CD4-positive, alpha-beta T cell treated with Interleukin-15 for 1 hour (primary cell): ENCODE measurements around the gene P2RY8.
"Not testable (repeated sequence)": the region's sequence is repeated elsewhere in the genome, so short reads cannot be mapped to it uniquely, and the experiment has no call there.

ENCODE experiments used
- DNase-seq: peaks from one replicate; pipeline ENCODE4 v3.0.0-alpha.2; 2020

P2RY8 gene

DNA sequence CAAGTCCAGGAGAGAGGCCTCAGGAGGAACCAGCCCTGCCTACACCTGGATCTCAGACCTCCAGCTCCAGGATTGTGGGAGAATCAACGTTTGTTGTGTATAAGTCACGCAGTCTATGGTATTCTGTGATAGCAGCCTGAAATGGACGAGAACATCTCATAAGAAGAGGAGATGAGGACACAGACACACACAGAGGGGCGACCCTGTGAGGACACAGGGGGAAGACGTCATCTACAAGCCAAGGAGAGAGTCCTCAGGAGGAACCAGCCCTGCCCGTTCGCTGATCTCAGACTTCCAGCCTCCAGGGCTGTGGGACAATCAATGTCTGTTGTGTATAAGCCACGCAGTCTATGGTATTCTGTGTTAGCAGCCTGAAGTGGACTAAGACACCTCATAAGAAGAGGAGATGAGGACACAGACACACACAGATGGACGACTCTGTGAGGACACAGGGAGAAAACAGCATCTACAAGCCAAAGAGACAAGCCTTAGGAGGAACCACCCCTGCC lies 20.3 kb downstream of the P2RY8 start:
- DNase-seq: no peak

DNA sequence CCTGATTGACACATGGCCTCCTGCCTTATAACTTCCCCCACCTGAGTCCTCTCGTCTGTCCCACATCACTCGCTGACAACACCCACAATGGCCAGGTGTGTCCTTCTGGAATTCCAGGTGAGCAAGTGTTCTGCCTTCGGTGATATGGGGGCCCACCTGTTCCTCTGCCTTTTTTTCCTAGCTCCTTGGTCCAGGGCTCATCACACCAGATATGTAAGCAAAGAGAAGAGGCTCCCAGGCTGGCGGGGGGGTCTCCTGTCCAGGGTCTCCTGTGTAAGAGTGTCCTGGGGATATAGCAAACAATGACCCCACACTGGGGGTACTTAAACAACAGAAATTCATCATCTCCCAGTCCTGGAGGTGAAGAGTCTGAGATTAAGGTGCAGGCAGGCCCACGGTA lies 25.2 kb downstream of the P2RY8 start:
- no peak for DNase-seq

- no peak for DNase-seq
These were observed 25.8 kb downstream of the P2RY8 start for GRCh38 chrX:1511150-1511549.

DNA sequence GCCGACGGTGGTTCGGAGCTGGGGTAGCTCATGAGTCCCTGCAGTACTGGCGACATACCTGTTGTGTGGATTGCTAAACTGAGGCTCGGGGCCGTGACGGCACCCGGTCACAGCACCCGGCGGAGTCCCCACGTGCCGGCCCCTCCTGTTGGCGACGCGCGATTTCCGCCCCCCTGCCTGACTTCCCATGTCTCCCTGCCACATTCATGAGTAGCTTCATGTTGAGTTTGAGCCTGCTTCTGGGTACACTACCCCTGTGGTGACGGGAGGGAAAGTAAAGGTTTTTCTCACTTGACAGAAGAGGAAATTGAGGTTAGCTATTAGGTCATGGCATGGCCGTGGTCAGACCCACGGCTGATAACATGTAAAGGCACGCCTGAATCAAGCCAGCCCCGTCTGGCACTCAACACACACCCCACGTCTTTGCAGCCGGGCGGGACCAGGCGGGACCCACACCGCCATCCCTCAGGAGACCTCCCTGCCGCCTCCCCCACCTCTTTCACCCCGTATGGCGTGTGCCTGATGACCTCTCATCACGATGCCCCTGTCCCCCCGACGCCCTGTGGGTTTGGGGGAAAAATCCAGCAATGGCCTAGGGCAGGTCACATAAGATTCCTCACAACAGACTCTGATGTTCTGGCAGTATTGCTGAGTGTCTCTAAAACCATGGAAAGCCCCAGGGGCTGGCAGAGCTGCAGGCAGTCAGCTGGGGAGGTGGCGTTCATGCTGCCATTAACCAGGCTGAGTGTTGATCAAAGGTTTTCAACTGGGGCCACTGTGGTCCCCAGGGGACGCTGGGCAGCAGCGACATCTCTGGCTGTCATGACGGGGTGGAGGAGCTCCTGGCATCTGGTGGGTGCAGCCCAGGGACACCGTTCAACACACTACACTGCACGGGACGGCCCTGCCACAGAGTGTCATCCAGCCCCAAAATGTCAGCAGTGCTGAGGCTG lies 29.2 kb downstream of the P2RY8 start:
- peak; percentile 74 for DNase-seq

DNA sequence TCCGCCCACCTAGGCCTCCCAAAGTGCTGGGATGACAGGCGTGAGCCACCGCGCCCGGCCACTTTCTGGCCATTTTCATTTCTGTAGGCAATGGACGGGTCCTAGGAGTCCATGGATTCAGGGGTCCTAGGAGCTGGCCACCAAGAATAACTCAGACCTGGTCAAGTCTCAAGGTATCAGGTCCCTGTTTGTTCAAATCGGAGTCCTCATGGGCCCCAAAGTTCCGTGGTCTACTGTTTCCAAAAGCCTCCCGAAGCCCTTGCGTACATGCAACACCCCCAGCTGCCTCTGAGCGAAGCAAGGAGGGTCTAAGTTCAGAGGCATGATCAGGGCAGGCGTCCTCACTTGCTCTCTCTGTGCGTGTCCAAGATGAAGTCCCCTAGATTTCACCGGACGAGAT lies 30.1 kb downstream of the P2RY8 start:
- DNase-seq: no peak

DNA sequence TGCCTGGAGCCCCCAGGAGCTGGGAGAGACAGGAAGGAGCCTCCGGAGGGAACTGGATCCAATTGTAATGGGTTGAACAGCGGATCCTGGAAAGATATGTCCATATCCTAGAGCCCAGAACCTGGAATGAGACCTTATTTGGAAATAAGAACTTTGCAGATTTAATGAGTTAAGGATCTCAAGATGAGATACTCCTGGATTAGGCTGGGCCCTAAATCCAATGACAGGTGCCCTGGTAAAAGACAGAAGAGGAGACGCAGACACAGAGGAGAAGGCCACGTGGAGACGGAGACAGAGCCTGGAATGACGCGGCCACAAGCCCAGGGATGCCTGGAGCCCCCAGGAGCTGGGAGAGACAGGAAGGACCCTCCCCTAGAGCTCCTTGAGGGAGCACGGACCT lies 34.1 kb downstream of the P2RY8 start:
- no peak for DNase-seq

GRCh38 chrX:1502241-1502640 lies 34.7 kb downstream of the P2RY8 start:
- DNase-seq: peak; percentile 88

DNA sequence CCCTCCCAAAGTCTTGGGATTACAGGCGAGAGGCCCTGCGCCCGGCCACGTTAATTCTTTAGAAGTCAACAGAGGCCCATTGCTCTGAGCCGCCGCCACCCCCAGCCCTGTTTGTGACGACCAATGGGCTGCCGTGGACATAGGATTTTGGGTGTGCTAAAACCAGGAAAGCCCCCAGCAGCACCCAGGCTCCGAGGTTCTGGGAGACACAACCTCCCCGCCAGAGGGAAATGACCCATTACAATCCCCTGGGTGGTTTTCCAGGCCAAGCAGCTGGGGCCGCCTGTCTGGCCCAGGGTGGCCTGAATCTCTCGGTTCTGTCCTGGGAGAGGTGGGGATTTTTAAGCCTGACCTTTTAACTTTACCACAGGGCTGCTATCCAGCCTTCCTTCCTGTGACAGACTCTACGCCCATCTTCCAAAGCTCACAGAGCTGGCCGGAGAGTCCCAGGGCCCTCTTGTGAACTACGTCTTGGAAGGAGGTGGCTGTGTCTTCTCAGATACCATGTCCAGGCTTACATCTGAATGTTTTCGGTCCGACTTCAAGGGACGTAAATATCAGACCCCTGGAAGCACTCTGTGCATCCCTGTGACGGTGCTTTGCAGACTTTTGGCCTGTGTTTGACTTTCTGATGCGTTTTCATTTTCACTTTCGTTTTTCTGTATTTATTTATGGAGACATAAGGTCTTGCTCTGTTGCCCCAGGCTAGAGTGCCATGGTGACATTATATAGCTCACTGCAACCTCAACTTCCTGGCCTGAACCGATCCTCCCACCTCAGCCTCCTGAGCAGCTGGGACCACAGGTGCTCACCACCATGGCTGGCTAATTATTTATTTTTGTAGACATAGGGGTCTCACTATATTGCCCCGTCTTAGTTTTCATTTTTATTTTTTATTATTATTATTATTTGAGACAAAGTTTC lies 36.0 kb downstream of the P2RY8 start:
- peak; percentile 69 for DNase-seq

DNA sequence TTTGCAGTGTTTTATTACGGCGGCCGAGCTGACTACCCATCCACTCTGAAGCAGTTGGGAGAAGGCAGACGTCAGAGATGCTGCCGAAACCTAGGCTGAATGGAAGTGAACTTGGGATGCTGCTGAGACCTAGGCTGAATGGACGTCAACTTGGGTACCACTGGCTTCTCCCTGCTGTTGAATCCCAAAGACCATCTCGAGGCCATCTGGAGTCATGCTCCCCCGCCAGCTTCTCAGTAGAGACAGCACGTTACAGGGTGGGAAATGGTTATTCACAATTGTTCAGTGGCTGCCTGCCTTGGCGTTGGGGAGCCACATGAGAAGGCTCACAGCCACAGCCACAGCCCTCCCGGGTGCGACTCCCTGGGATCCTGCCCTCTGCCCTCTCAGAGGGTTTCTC lies 40.9 kb downstream of the P2RY8 start:
- DNase-seq: no peak

GRCh38 chrX:1493877-1494510 lies 43.0 kb downstream of the P2RY8 start:
- DNase-seq: peak; percentile 62

DNA sequence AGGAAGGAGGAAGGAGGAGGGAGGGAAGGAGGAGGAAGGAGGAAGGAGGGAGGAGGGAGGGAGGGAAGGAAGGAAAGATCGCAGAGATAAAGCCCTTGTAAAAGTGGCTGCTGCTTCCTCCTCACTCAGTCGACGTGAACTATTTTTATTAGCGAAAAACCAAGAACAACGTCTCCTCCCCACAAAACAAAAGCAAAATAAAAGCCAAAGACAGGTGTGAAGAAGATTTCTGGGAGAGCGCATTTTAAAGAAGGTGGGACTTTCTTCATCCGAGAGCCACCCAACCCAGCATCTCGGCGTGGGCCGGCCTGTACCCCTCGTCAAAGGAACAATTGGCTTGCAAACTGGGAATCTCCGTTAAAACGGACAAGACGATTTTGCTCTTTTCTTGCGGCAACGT lies 43.6 kb downstream of the P2RY8 start:
- DNase-seq: no peak

DNA sequence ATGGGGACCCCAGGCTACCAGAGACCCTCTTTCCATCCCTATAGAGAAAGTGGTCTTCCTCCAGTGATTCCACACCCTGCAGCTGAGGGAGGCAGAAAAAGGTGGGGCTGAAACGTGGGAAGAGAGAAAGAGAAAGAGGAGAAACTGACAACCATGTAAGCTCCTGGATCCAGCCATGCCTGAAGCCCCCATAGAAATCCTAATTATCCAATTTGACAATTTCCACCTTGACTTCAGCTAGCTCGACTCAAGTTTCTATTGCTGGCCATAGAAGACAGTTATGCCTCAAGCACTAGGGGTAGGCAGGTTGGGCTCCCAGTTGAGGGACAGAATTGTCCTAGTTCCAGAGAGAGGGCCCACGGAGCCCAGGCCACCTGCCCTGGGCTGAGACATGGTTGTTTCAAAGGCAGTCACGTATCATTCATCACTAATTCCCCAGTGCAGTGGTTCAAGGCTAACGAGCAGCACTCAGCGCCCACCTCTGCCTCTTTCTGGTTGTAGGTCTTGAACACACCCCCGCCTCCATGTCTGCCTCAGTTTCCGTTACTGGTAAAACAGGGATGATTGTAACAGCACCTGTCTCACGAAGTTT lies 44.5 kb downstream of the P2RY8 start:
- no peak for DNase-seq

GRCh38 chrX:1491851-1492349 lies 45.1 kb downstream of the P2RY8 start:
- peak; percentile 64 for DNase-seq

DNA sequence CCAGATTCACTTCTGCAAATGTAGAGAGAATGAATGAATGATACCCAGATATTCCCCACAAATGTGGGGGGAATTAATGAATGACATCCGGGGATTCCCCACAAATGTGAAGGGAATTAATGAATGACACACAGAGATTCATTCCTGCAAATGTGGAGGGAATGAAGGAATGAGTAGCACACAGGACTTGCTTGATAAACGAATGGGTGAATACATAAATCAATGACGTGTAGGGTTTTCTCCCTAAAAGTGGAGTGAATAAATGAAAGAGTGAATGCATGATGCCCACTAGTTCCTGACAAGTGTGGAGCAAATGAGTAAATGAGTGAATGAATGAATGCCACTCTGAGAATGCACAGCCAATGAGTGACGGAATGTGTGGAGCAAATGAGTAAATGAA lies 45.7 kb downstream of the P2RY8 start:
- DNase-seq: not testable (repeated sequence)

DNA sequence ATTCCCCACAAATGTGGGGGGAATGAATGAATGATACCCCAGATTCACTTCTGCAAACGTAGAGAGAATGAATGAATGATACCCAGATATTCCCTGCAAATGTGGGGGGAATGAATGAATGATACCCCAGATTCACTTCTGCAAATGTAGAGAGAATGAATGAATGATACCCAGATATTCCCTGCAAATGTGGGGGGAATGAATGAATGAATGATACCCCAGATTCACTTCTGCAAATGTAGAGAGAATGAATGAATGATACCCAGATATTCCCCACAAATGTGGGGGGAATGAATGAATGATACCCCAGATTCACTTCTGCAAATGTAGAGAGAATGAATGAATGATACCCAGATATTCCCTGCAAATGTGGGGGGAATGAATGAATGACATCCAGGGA lies 46.3 kb downstream of the P2RY8 start:
- not testable (repeated sequence) for DNase-seq

GRCh38 chrX:1489354-1489753 lies 47.6 kb downstream of the P2RY8 start:
- DNase-seq: not testable (repeated sequence)

- no peak for DNase-seq
These were observed 48.2 kb downstream of the P2RY8 start for GRCh38 chrX:1488745-1489144.

DNA sequence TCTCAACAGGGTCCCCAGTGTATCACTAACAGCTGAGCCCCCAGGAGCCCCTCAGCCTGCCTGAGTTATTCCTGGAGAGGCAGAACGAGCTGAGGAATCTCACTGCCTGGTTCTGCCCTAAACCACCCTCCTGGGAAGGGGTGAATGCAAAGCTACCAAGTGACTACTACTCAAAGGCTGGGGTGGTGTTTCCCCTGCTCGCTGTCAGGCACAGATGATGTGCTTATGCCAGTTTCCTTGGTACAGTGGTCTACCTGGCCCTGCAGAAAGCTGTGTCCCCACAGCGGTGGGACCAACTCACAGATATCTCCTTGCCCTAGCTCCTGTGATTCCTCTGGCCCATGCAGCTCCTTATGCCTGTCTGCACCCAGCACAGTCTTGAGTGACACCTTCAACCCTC lies 48.8 kb downstream of the P2RY8 start:
- DNase-seq: no peak

GRCh38 chrX:1487401-1487800 lies 49.6 kb downstream of the P2RY8 start:
- DNase-seq: no peak

DNA sequence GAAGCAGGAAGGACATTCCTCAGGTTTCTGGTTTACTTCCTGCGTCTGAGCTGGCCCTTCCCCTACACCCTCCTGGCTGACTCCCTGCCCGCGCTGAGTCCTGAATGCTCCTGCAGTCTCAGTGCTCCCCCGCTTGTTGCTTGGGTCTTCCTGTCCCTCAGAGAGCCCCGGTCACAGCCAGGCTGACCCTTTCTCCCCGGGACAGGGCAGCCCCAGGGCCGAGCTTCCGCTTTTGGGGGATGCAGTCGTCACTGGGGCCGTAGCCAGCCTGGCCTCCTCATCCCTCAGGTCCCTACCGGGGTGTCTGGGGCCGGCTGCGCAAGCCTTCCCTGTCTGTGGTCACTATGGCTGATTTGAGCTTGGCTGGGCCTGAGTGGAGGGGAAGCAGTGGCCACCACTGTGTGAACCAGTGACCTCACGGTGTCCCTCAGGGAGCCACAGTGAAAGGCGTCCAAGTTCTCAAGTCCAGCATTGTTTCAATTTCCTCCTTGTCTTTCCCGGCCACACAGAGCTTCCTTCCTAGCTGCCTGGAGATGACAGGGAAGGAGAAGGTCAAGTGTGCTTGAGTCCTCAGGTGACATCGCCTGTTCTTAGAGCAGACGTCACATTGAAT lies 50.1 kb downstream of the P2RY8 start:
- DNase-seq: no peak

GRCh38 chrX:1486177-1486576 lies 50.8 kb downstream of the P2RY8 start:
- no peak for DNase-seq

DNA sequence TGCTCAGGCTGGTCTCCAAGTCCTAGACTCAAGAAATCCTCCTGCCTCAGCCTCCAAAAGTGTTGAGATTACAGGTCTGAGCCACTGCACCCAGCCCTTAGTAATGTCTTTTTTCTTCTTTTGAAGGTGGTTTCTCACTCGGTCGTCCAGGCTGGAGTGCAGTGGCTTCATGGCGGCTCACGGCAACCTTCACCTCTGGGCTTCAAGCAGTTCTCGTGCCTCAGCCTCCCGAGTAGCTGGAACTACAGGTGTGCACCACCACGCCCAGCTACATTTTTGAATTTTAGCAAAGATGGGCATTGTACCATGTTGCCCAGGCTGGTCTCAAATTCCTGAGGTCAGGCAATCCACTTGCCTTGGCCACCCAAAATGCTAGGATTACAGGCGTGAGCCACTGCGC lies 52.0 kb downstream of the P2RY8 start:
- no peak for DNase-seq
